Left renal cortex interstitium (tissue), 4 donors: ENCODE data around the gene PARVB. TPM values are rescaled to one million over a fixed set of nuclear protein-coding genes. Genes with fewer than 3 reads are reported as not detected.
"Not testable (repeated sequence)": the region's sequence is repeated elsewhere in the genome, so short reads cannot be mapped to it uniquely, and the experiment has no call there.

Source experiments
- DNase-seq, 4 donors: peaks; one replicate each; pipeline ENCODE4 v3.0.0-alpha.2; 2013; ENCODE audit warnings: low read depth in 4 of 4, low spot score in 2 of 4, missing footprints in 1 of 4
- polyA plus RNA-seq, 4 donors: library from polyadenylated mRNA; unstranded; fragments of 120-200 nt; gene quantifications; one replicate each; pipeline ENCODE4 v1.2.1, GENCODE V29; 2013; ENCODE audit not compliant: insufficient read length in 4 of 4

PARVB gene
- polyA plus RNA-seq, 4 donors: 20.8 to 25.3 (median 23.9) TPM

GRCh38 chr22:43996170-43996980 is 27.7 kb upstream of the PARVB start:
- peak in 1 of 4 donors; percentile 28 for DNase-seq

GRCh38 chr22:43996981-43997265 is 27.2 kb upstream of the PARVB start:
- no peak for DNase-seq

DNA sequence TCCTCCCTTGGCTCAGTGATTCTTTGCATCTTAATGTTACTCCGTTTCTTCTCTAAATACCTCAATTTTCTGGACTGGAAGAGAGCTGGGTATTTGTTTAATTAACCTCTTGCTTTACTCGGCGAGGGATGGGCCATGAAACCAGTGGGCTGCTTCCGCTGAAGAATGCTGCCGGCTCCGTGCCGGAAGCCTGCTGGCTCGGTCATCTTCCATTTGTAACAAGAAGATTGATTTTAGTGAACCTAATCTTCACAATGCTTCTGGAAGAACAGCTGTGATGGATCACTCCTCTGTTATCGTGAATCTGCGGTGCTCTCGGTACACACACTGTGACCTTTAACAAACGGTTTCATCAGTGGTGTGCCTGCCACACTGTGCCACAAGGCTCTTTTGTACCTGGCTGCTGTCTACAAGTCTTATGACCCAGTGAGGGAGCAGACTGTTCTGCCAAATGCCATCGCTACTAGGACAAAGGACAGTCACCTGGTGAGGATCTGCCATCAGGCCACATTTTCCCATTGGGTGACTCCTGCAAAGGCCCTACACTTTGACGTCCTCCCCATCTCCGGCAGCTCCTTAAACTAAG is 25.3 kb upstream of the PARVB start:
- no peak for DNase-seq

DNA sequence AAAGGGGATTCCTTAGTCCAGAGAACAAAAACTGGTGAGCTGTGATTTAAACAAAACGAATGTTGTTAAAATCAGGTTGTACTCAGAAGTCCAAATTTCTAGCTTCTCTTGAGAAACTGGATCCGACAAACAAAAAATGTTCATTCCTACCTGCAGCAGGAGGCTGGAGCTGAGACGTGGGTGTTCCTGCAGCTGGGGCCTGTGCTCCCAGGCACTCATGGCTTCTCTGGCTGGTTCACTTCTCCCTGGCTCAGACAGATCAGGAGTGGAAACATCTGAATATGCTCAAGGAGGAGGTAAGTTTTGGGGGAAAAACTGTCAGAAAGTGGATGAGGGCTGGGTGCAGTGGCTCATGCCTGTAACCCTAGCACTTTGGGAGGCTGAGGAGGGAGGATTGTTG is 24.7 kb upstream of the PARVB start:
- no peak for DNase-seq

DNA sequence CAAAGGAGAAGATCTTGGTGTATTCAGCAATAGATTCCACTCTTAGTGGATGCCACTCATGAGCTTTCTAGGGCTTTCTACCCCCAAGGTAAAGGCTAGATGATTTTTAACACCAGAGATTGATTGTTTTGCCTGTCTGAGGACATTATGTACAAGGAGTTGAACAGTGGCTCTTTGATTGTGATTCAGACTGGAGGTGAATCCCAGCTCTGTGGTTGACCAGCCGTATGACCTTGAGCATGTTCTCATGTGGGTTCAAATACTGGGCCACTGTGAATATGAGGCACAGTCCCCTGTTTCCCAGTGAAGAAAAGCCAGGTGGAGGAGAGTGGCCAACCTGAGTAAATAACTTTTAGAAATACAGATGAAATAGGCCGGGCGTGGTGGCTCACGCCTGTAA is 24.0 kb upstream of the PARVB start:
- no peak for DNase-seq

DNA sequence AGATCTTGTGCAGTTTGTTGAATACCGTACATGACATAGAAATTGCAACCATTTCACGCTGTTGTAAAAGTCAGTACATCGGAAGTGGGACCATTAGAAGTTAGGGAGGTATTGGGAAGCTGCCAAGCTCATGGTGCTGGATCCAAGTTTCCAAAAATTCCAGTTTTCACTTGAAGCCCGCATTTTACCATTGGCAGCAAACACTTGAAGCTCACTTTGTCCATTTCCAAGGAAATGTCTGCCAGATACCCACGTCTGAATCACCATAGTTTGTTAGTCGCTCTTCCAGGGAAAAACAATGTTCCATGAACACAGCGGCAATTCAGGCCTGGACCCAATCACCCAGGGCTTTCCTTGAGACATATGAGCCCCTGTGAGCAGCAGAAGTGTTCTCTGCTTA is 22.6 kb upstream of the PARVB start:
- no peak for DNase-seq

DNA sequence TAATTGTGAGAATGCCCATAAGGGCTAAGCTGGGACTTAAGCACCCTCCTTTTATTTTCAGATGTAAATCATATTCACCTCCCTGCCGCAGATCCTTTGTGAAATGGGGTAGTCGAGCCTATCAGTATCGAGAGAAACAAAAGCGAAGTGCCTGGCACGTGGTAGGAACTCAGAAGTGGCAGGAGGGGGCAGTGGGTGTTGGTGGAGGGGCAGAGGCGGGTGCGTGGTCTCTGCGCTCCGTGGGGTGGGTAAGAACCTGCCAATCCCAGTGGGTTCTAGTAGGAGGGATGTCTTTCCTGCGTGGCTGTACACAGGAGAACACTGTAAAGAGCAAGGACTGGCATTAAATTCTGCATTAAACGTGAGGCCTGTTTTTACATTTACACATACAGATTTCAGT is 21.8 kb upstream of the PARVB start:
- no peak for DNase-seq

DNA sequence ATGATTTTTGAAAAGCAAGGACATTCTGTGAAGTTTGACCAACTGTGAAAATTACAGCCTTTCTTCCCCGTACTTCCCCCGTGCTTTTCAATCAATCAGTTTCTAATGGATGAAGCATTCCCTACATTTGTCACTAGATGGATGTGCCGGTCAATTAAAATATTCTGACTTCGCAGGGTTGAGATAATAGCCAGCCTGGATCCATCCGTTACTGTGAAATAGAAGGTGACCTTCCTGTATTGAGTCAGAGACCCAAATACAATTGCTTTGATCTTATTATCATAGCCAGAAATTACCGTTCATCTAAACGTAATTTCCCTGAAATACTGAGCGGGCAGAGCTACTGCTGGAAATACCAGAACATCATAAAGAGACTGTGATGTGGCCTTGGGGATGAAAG is 21.1 kb upstream of the PARVB start:
- DNase-seq: no peak

DNA sequence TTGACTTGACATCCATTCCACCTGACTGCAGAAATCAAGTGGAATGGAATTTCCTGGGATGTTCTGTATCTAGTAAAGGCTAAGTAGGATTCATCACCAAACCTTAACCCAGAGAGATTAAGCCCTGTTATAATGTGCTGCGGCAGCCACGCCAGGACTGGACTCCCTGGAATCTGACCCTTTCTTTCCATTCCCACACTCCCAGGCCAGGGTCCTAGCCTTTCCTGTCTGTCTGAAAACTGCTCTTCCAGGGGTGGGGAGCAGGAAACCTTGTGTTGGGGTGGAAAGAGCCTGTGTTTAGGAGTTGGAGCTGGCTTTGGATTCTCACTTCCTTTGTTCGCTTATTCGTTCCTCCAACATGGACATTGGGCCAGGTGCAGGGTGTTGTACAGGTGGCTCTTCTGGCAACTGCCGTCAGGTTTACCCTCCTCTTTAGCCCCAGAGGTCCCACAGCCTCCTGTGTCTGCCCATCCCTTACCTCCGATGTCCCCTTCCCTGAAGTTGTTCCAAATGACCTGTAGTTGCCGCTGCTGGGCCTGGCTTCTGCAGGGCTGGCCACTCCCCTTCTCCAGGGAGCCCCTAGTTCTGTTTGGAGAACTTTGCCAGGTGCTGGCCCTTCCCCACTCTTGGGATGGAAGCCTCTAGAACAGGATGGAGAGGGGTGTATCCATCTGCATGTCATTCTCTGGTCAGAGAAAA is 20.5 kb upstream of the PARVB start:
- DNase-seq: no peak

GRCh38 chr22:44004104-44004460 is 20.0 kb upstream of the PARVB start:
- no peak for DNase-seq

GRCh38 chr22:44005524-44005923 is 18.6 kb upstream of the PARVB start:
- no peak for DNase-seq

GRCh38 chr22:44012162-44012561 is 11.9 kb upstream of the PARVB start:
- no peak for DNase-seq

DNA sequence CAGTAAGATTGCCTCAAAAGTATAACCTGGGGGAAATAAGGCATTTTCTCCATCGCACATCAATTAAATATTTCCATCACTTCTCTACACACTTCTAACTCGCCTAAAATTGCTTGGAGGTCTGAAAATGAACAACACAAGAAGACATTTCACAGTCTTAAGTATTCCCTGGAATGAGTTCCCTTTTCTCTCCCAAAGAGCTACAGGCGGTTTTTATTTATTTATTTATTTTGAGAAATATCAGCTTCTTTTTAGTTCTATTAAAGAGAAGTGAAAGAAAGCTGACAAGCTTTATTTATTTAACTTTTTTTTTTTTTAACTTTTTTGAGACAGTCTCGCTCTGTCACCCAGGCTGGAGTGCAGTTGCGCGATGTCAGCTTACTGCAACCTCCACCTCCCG is 11.5 kb upstream of the PARVB start:
- DNase-seq: no peak

DNA sequence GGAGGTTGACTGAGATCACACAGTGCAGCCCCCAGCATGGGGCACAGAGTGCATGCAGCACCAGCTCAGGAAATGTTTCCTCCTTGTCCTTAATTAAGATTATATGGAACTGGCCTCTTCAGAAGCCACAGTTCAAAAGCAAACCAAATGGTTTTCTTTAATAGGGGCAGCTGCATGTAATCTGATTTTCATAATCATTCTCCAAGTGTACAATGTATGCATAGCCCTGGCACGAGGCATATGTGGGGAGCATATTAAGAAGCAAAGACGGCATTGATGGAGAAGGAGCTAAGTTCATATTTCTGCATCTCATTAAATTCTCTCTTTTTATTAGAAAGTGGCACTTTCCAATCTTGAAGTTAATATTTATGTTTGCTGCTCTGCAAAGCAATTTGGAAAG is 9.9 kb upstream of the PARVB start:
- DNase-seq: no peak

GRCh38 chr22:44016586-44016985 is 7.5 kb upstream of the PARVB start:
- not testable (repeated sequence) for DNase-seq

DNA sequence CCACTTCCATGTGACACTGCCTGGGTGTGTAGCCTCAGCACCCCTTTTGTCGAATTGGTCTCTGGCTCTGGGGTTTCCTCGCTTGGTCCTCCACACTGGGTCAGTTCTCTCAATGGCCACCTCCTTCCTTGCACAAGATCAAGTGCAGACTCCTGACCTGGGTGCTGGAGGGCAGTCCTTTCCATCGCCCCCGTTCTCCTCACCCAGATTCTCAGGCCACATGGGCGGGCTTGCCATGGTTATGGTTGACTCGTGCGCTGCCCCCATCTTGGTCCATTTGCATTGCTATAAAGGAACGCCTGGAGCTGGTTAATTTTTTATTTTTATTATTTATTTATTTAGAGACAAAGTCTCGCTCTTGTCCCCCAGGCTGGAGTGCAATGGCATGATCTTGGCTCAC is 5.5 kb upstream of the PARVB start:
- no peak for DNase-seq

GRCh38 chr22:44019416-44019815 is 4.7 kb upstream of the PARVB start:
- DNase-seq: no peak

- DNase-seq: no peak
These were observed 4.3 kb upstream of the PARVB start for GRCh38 chr22:44019846-44020245.

- DNase-seq: no peak
These were observed 3.1 kb upstream of the PARVB start for GRCh38 chr22:44020981-44021380.

- DNase-seq: no peak
These were observed 456 bp upstream of the PARVB start for GRCh38 chr22:44023404-44024287.
